HepG2 (cell line): ENCODE results near the gene FXR2. TPM values are rescaled to one million over a fixed set of nuclear protein-coding genes. Genes with fewer than 3 reads are reported as not detected.
A peak's percentile ranks its signal among the peaks of the same experiment; 100 is the strongest.

Experiments used
- ATM ChIP-seq: fragments of 450-650 bp; IDR thresholded peaks from 2 replicates; pipeline ENCODE4 v1.7.1; 2017; ENCODE audit warnings: mild to moderate bottlenecking, borderline replicate concordance
- CC2D1A ChIP-seq: sonication (generic); formaldehyde crosslinking; IDR thresholded peaks from 2 replicates; pipeline ENCODE4 v1.8.1; 2023; ENCODE audit warnings: mild to moderate bottlenecking, missing genetic modification reagents
- CHD4 ChIP-seq: fragments of 200-600 bp; sonication (generic); IDR thresholded peaks from 2 replicates; pipeline ENCODE4 v1.7.0; 2017; ENCODE audit warnings: mild to moderate bottlenecking, low read length, borderline replicate concordance
- FOXP4 ChIP-seq: sonication (generic); formaldehyde crosslinking; IDR thresholded peaks from 2 replicates; pipeline ENCODE4 v1.4.0; 2020; ENCODE audit warnings: missing genetic modification reagents
- GABPB1 ChIP-seq: IDR thresholded peaks from 2 replicates; pipeline ENCODE4 v1.6.1; 2016; ENCODE audit warnings: mild to moderate bottlenecking, missing genetic modification reagents, moderate library complexity, missing compliant biosample characterization
- ISL2 ChIP-seq: sonication (generic); formaldehyde crosslinking; IDR thresholded peaks from 2 replicates; pipeline ENCODE4 v1.5.0; 2020; ENCODE audit warnings: missing genetic modification reagents
- MATR3 ChIP-seq: sonication (generic); formaldehyde crosslinking; IDR thresholded peaks from 2 replicates; pipeline ENCODE4 v1.4.0; 2020; ENCODE audit warnings: missing genetic modification reagents
- SMAD3 ChIP-seq: sonication (generic); formaldehyde crosslinking; IDR thresholded peaks from 2 replicates; pipeline ENCODE4 v1.4.0; 2020; ENCODE audit warnings: missing genetic modification reagents
- TGIF2 ChIP-seq: IDR thresholded peaks from 2 replicates; pipeline ENCODE4 v1.6.1; 2016; ENCODE audit warnings: control low read depth, missing compliant biosample characterization
- YEATS2 ChIP-seq: sonication (generic); formaldehyde crosslinking; IDR thresholded peaks from 2 replicates; pipeline ENCODE4 v1.4.0; 2020; ENCODE audit warnings: missing genetic modification reagents, borderline replicate concordance
- ZBTB21 ChIP-seq: sonication (generic); formaldehyde crosslinking; IDR thresholded peaks from 2 replicates; pipeline ENCODE4 v1.4.0; 2020; ENCODE audit warnings: missing genetic modification reagents
- ZNF660 ChIP-seq: sonication (generic); formaldehyde crosslinking; IDR thresholded peaks from 2 replicates; pipeline ENCODE4 v1.5.1; 2020; ENCODE audit warnings: mild to moderate bottlenecking, low read depth, missing genetic modification reagents, borderline replicate concordance
- ZNF687 ChIP-seq: sonication (generic); formaldehyde crosslinking; IDR thresholded peaks from 2 replicates; pipeline ENCODE4 v1.5.1; 2020; ENCODE audit warnings: mild to moderate bottlenecking, missing genetic modification reagents, moderate library complexity
- ZNF883 ChIP-seq: sonication (generic); formaldehyde crosslinking; IDR thresholded peaks from 2 replicates; pipeline ENCODE4 v1.5.1; 2020; ENCODE audit warnings: mild to moderate bottlenecking, missing genetic modification reagents; ENCODE audit errors: not compliant biosample characterization
- polyA plus RNA-seq, 8 experiments: library from polyadenylated mRNA; depleted of rRNA in 3 of 8; stranded (reverse) in 7 of 8; unstranded in 1 of 8; fragments of >200 nt; fragmentation: Illumina TruSeq in 4 of 8; extraction: Trizol in 4 of 8; gene quantifications; 2 replicates each; pipeline versions ENCODE4 v1.2.1 to v1.2.3, GENCODE V29; 2011 to 2016; ENCODE audit warnings: low read depth in 4 of 8, missing spikeins in 1 of 8, mixed read lengths in 1 of 8; ENCODE audit not compliant: insufficient read depth in 1 of 8
- total RNA-seq, 5 experiments: library from RNA; depleted of rRNA; stranded (reverse); fragments of >200 nt; fragmentation: Illumina TruSeq; extraction: Trizol; gene quantifications; 2 replicates each; pipeline ENCODE4 v1.2.3, GENCODE V29; 2016; ENCODE audit warnings: low read depth in 1 of 5
- TF ChIP-seq, protein P1 (sequence below): sonication (generic); formaldehyde crosslinking; IDR thresholded peaks from 2 replicates; pipeline ENCODE4 v1.5.1; 2020; ENCODE audit warnings: mild to moderate bottlenecking, missing genetic modification reagents, borderline replicate concordance
- TF ChIP-seq, protein P2 (sequence below): sonication (generic); formaldehyde crosslinking; IDR thresholded peaks from 2 replicates; pipeline ENCODE4 v1.4.0; 2020; ENCODE audit warnings: missing genetic modification reagents

The FXR2 gene
- total and polyA plus RNA-seq, 2 of the 13 experiments (the other 11 are each of a cell fraction or from before 2014, with no cell fraction given), result 20.9 to 24.4 TPM

DNA sequence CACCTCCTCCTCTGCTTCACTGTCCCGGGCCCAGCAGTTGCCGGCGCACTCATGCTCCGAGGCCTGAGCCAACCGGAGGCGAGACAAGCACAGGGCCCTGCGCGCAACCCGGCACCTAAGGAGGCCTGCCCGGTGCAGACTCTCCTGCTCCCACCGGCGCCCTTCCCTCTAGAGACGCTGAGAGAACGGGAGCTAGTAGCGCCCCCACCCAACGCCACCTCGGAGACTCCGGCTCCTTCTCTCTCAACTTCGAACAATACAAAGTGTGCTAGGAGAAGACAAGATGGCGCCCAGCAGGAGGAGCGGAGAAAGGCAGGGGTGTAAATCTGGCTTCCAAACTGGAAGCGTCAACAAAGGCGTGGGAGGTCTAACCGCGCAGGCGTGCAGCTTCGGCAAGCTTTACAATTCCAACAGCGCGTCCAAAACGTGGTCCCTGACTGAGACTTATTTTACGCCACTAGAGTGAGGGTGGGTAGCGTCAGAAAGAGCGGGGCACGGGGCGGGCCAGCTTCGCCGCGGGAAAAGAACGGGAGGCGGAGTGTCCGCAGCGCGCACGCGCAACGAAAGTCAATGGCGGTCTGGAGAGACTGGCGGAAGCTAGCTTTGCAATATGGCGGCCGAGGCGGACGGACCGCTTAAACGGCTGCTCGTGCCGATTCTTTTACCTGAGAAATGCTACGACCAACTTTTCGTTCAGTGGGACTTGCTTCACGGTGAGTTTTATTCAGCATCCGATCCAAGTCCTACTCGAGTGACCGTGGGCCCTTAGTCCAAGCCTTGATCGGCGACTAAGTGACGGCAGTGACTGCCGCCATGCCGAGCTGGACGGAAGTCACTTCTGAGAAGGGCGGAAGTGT, 31.2 kb downstream of the FXR2 start, which contains the start of gene MPDU1 (continued):
- TF ChIP-seq ZBTB21 (CRISPR knock-in tag) (peak; percentile 19; the same call in 1 of the 2 replicates), SMAD3 (CRISPR knock-in tag) (peak; percentile 35; the same call in 1 of the 2 replicates), ZNF687 (peak; percentile 98), MATR3 (CRISPR knock-in tag) (no peak), CC2D1A (no peak), ISL2 (CRISPR knock-in tag) (peak; percentile 66), GABPB1 (CRISPR knock-in tag) (peak; percentile 94), TGIF2 (no peak; the same call in 1 of the 2 replicates), ZNF883 (CRISPR knock-in tag) (peak; percentile 68), ZNF660 (CRISPR knock-in tag) (no peak), ATM (no peak), CHD4 (0 out of 2 replicates have a peak, but pooled peaks have one; percentile 31), FOXP4 (no peak; the same call in 1 of the 2 replicates), YEATS2 (peak; percentile 88)
- TF ChIP-seq, protein P1, sequence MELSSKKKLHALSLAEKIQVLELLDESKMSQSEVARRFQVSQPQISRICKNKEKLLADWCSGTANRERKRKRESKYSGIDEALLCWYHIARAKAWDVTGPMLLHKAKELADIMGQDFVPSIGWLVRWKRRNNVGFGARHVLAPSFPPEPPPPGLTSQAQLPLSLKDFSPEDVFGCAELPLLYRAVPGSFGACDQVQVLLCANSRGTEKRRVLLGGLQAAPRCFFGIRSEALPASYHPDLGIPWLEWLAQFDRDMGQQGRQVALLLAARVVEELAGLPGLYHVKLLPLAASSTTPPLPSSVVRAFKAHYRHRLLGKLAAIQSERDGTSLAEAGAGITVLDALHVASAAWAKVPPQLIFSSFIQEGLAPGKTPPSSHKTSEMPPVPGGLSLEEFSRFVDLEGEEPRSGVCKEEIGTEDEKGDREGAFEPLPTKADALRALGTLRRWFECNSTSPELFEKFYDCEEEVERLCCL, result no peak
- TF ChIP-seq, protein P2, sequence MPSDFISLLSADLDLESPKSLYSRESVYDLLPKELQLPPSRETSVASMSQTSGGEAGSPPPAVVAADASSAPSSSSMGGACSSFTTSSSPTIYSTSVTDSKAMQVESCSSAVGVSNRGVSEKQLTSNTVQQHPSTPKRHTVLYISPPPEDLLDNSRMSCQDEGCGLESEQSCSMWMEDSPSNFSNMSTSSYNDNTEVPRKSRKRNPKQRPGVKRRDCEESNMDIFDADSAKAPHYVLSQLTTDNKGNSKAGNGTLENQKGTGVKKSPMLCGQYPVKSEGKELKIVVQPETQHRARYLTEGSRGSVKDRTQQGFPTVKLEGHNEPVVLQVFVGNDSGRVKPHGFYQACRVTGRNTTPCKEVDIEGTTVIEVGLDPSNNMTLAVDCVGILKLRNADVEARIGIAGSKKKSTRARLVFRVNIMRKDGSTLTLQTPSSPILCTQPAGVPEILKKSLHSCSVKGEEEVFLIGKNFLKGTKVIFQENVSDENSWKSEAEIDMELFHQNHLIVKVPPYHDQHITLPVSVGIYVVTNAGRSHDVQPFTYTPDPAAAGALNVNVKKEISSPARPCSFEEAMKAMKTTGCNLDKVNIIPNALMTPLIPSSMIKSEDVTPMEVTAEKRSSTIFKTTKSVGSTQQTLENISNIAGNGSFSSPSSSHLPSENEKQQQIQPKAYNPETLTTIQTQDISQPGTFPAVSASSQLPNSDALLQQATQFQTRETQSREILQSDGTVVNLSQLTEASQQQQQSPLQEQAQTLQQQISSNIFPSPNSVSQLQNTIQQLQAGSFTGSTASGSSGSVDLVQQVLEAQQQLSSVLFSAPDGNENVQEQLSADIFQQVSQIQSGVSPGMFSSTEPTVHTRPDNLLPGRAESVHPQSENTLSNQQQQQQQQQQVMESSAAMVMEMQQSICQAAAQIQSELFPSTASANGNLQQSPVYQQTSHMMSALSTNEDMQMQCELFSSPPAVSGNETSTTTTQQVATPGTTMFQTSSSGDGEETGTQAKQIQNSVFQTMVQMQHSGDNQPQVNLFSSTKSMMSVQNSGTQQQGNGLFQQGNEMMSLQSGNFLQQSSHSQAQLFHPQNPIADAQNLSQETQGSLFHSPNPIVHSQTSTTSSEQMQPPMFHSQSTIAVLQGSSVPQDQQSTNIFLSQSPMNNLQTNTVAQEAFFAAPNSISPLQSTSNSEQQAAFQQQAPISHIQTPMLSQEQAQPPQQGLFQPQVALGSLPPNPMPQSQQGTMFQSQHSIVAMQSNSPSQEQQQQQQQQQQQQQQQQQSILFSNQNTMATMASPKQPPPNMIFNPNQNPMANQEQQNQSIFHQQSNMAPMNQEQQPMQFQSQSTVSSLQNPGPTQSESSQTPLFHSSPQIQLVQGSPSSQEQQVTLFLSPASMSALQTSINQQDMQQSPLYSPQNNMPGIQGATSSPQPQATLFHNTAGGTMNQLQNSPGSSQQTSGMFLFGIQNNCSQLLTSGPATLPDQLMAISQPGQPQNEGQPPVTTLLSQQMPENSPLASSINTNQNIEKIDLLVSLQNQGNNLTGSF (CRISPR knock-in tag), result peak; percentile 83
